ENCODE data around the gene TFIP11.
"Not testable (repeated sequence)": the region's sequence is repeated elsewhere in the genome, so short reads cannot be mapped to it uniquely, and the experiment has no call there.

Gene TFIP11

DNA sequence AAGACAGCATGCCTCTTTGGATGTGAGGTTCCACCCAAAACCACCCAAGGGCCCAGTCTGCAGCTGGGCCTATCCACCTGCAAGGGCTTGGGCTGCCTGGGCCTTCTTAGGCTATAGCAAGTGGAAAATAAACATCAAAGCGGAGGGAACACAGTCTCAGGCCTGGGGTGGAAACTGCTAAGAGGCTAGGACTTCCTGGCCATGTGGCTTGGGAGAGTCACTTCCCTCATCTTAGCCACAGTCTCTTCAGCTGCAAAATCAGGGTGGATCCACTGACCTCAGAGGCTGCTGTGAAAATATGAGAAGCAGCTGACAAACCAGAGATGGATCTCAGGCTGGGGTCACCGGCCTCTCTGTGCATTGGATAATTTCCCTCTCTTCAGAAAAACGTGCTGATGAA is 30.6 kb upstream of the TFIP11 start:
- DNase-seq: no peak

GRCh38 chr22:26541167-26541819 is 29.0 kb upstream of the TFIP11 start:
- DNase-seq: no peak

- no peak for DNase-seq
Observed at GRCh38 chr22:26540119-26540518, 27.8 kb upstream of the TFIP11 start.

GRCh38 chr22:26536762-26537134 is 24.5 kb upstream of the TFIP11 start:
- DNase-seq: no peak

GRCh38 chr22:26536056-26536761 is 23.9 kb upstream of the TFIP11 start:
- no peak for DNase-seq

DNA sequence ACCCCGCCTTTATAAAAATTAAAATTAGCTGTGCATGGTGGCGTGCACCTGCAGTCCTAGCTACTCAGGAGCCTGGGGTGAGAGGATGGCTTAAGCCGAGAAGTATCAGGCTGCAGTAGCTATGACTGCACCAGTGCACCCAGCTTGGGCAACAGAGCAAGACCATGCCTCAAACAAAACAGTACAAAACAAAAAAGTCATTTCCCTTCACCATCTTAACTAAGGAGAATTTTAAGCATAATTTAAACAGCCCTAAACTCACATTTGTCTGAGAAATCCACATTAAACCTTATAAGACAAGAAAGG is 23.3 kb upstream of the TFIP11 start:
- no peak for DNase-seq

- no peak for DNase-seq
Observed at GRCh38 chr22:26534874-26535602, 22.8 kb upstream of the TFIP11 start.

GRCh38 chr22:26534171-26534855 is 22.0 kb upstream of the TFIP11 start:
- DNase-seq: no peak

GRCh38 chr22:26529345-26529744 is 17.1 kb upstream of the TFIP11 start:
- DNase-seq: no peak

DNA sequence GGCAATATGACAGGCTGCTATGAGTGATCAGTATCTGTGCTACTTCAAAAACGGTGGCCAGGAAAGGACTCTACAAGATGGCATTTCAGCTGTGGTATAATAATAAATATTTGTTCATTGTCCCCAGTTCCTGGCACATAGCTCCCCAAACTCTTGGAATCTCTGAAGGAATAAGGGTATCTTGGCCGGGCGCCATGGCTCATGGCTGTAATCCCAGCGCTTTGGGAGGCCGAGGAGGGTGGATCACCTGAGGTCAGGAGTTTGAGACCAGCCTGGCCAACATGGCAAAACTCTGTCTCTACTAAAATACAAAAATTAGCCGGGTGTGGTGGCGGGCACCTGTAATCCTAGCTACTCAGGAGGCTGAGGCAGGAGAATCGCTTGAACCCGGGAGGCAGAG is 16.2 kb upstream of the TFIP11 start:
- DNase-seq: not testable (repeated sequence)

DNA sequence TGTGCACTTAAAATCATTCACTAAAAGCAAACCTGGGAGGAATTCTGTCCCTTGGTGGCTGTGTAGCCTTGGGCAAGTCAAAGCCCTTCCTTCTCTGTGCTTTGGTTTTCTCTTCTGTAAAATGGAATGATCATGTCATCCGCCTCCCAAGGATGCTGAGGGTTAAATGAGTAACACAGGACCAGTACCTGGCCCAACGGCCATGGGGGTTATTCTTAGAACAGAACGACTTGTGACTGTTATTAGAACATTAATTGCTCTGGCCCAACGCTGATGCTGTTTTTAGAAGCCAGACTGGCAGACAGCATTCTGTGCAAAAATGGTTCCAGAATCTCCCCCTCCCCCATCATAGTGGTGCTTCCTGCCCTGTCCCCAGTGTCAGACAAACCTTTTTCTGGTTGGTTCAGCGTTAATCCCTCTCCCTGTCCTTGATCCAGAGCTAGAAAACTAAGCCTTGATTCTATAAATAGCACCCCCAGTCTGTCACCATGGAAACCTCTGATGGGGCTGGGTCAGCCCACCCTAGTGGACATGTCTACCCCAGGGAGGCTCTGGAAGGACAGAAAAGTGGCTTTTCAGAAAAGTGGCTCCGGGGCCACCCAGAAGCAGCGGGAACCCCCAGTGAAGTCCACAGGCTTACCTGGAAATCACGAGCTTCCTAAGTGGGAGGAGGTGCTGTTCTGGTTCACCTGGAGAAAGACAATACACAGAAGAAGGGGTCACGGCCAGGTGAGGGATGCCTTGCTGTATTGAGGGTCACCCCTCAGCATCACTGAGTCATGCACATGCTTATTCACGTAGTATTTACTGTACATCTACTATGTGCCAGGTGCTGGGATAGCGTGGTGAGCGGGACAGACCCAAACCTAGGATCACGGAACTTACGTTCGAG is 15.5 kb upstream of the TFIP11 start:
- no peak for DNase-seq

DNA sequence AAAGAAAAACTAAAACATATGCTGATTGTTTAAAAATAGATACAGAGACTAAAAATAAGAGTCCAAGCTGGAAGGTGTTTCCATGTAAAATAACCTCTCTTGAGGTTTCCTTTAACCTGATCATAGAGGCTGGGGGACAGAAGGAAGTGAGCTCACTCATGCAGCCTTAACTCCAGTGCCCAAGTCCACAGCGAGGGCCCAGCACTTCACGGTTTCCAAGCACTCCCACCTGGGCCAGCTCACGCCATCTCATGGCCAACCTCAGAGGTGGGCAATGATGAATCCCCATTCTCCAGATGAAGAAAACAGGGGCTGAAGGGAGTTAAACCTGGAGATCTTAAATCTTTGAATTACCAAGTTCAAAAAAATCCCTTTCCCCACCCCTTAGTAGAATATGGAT is 14.9 kb upstream of the TFIP11 start:
- no peak for DNase-seq

GRCh38 chr22:26525946-26526564 is 13.8 kb upstream of the TFIP11 start:
- DNase-seq: no peak

GRCh38 chr22:26524870-26525269 is 12.6 kb upstream of the TFIP11 start:
- DNase-seq: no peak

- no peak for DNase-seq
Observed at GRCh38 chr22:26522592-26522991, 10.3 kb upstream of the TFIP11 start.

- no peak for DNase-seq
Observed at GRCh38 chr22:26522012-26522411, 9.7 kb upstream of the TFIP11 start.

GRCh38 chr22:26517429-26517828 is 5.2 kb upstream of the TFIP11 start:
- DNase-seq: no peak

- DNase-seq: no peak
Observed at GRCh38 chr22:26516503-26516902, 4.2 kb upstream of the TFIP11 start.

DNA sequence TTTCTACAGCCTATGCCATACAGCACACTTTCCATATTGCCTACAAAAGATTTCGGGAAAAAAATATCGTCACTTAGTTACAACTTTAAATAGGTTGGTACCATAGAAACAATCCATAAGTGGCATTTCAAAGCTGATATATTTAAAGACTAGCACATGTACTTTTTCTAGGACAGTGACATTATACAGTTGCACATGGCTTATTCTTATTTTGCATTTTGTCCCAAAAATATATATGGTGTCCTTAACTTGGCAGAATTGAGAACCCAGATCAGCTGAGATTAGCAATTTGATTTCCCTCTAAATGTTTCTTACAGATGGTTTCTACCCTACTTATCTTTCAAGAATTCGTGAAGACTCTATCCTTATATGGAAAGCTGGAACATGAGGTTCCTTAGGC is 3.7 kb upstream of the TFIP11 start:
- no peak for DNase-seq

DNA sequence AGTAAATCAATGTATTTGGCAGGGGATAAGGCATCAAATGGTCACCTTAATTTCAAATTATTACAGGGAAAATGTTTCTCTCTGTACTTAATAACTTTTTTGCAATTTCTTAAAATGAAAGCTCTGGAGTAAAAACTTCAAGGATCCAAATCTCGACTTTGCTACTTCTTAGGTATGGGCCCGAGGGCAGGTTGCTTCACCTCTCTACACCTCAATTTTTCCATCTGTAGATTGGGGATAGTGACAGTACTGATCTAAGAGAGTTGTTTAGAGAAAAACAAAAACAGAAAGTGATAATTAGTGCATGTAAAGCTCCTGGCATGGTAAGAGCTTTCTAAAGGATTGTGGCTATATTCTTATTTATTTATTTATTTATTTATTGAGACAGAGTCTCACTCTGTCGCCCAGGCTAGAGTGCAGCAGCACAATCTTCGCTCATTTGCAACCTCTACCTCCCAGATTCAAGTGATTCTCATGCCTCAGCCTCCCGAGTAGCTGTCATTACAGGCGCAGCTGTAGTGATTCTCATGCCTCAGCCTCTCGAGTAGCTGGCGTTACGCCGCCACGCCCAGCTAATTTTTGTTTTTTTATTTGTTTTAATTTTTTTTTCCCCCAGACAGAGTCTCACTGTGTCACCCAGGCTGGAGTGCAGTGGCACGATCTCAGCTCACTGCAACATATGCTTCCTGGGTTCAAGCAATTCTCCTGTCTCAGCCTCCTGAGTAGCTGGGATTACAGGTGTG is 2.3 kb upstream of the TFIP11 start:
- DNase-seq: no peak

DNA sequence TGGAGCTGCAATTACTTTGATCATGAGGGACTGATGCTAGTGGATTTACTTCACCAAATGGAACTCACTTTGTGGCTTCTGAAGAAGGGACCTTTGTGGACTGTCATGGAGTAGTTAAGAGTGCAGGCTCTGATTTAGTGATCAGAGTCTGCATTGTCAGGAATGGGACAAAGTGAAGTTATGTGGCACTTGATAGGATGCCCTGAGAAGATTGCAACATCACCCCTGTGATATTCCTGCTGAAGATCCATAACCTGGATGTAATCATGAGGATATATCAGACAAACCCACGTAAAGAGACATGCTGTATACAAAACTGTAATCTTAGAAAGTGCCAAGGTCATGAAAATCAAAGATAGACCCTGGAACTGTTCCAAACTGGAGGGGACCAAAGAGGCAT is 1.6 kb upstream of the TFIP11 start:
- no peak for DNase-seq

All from right kidney (tissue), 1 donor.